Measurements from ENCODE around the gene JDP2. TPM values are rescaled to one million over a fixed set of nuclear protein-coding genes. Genes with fewer than 3 reads are reported as not detected.

JDP2 gene
- total RNA-seq, 1 experiment from 2014 or later = 23.3 TPM

DNA sequence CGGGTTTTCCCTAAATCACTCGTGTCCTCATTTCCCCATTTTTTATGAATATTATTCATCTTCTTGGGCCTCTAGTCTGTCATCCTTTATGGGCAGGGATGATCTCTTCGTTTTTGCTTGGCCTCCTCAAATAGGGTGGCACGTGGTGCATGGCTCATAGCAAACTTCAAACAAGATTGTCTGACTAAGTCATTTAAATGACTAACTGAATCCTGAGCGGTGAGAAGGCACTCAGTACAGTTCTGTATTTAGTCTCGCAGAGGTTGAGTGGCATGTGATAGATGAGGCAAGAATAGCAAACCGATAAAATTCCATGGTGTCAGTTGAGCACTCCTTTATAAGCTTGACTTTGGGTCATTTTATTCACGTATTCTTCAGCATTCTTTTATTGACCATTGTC, 5.7 kb upstream of the JDP2 start (continued):
- no peak for TF ChIP-seq JAZF1 (CRISPR knock-in tag; IDR thresholded peaks at IDR 0.05)
- no peak for TF ChIP-seq NR3C1 (CRISPR knock-in tag; conservative IDR thresholded peaks at IDR 0.05; ENCODE audit: low read depth)
- TF ChIP-seq KAT7 (CRISPR knock-in tag; IDR thresholded peaks at IDR 0.05; ENCODE audit: borderline replicate concordance) = no peak
- TF ChIP-seq, protein P1, sequence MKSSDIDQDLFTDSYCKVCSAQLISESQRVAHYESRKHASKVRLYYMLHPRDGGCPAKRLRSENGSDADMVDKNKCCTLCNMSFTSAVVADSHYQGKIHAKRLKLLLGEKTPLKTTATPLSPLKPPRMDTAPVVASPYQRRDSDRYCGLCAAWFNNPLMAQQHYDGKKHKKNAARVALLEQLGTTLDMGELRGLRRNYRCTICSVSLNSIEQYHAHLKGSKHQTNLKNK (CRISPR knock-in tag; IDR thresholded peaks at IDR 0.05) = no peak
- TF ChIP-seq, protein P2, sequence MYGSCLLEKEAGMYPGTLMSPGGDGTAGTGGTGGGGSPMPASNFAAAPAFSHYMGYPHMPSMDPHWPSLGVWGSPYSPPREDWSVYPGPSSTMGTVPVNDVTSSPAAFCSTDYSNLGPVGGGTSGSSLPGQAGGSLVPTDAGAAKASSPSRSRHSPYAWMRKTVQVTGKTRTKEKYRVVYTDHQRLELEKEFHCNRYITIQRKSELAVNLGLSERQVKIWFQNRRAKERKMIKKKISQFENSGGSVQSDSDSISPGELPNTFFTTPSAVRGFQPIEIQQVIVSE (CRISPR knock-in tag; IDR thresholded peaks at IDR 0.05; ENCODE audit: borderline replicate concordance) = no peak
- TF ChIP-seq NR1H2 (CRISPR knock-in tag; IDR thresholded peaks at IDR 0.05) = no peak
- no peak for TF ChIP-seq ZNF423 (CRISPR knock-in tag; IDR thresholded peaks at IDR 0.05)

DNA sequence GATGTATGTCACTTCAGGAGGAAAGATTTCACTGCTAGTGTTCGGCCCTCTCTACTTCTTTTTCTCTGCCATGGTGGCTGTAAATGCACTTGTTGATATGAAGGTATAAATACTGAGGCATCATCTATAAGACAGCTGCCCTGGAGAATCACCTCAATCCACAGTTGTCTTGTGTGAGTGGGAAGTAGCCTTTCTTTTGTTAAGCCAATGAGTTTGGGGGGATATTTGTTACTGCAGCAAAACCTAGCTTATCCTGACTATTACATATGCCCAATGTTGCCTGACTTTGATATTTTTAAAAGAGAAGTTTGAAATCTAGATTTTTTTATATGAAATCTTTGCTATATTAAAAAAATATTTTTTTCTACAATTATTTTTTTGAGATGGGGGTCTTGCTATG, 3.3 kb upstream of the JDP2 start:
- Mint-ChIP-seq H3K9me3 (peaks cover 7% of the 10 kb centered on the region), H3K36me3 (peaks cover 3% of the 10 kb centered on the region), H3K4me3 (no peak overlapping the region), H3K27me3 (ENCODE audit: low read depth) (peaks cover 29% of the 10 kb centered on the region), H3K4me1 (peaks cover 30% of the 10 kb centered on the region), H3K27ac (no peak overlapping the region)
- POLR2A ChIA-PET = no interaction called here
- TF ChIP-seq CBFB (CRISPR knock-in tag; IDR thresholded peaks at IDR 0.05; ENCODE audit: low read depth) = no peak
- TF ChIP-seq, protein P3, sequence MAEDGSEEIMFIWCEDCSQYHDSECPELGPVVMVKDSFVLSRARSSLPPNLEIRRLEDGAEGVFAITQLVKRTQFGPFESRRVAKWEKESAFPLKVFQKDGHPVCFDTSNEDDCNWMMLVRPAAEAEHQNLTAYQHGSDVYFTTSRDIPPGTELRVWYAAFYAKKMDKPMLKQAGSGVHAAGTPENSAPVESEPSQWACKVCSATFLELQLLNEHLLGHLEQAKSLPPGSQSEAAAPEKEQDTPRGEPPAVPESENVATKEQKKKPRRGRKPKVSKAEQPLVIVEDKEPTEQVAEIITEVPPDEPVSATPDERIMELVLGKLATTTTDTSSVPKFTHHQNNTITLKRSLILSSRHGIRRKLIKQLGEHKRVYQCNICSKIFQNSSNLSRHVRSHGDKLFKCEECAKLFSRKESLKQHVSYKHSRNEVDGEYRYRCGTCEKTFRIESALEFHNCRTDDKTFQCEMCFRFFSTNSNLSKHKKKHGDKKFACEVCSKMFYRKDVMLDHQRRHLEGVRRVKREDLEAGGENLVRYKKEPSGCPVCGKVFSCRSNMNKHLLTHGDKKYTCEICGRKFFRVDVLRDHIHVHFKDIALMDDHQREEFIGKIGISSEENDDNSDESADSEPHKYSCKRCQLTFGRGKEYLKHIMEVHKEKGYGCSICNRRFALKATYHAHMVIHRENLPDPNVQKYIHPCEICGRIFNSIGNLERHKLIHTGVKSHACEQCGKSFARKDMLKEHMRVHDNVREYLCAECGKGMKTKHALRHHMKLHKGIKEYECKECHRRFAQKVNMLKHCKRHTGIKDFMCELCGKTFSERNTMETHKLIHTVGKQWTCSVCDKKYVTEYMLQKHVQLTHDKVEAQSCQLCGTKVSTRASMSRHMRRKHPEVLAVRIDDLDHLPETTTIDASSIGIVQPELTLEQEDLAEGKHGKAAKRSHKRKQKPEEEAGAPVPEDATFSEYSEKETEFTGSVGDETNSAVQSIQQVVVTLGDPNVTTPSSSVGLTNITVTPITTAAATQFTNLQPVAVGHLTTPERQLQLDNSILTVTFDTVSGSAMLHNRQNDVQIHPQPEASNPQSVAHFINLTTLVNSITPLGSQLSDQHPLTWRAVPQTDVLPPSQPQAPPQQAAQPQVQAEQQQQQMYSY (CRISPR knock-in tag; IDR thresholded peaks at IDR 0.05) = no peak
- TF ChIP-seq, protein P4, sequence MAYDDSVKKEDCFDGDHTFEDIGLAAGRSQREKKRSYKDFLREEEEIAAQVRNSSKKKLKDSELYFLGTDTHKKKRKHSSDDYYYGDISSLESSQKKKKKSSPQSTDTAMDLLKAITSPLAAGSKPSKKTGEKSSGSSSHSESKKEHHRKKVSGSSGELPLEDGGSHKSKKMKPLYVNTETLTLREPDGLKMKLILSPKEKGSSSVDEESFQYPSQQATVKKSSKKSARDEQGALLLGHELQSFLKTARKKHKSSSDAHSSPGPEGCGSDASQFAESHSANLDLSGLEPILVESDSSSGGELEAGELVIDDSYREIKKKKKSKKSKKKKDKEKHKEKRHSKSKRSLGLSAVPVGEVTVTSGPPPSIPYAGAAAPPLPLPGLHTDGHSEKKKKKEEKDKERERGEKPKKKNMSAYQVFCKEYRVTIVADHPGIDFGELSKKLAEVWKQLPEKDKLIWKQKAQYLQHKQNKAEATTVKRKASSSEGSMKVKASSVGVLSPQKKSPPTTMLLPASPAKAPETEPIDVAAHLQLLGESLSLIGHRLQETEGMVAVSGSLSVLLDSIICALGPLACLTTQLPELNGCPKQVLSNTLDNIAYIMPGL (CRISPR knock-in tag; IDR thresholded peaks at IDR 0.05) = no peak
- no peak for TF ChIP-seq TP53 (CRISPR knock-in tag; IDR thresholded peaks at IDR 0.05)
- TF ChIP-seq ZNF396 (CRISPR knock-in tag; IDR thresholded peaks at IDR 0.05; ENCODE audit: borderline replicate concordance) = no peak
- no peak for TF ChIP-seq EMX1 (CRISPR knock-in tag; IDR thresholded peaks at IDR 0.05)
- no peak for TF ChIP-seq KAT7 (CRISPR knock-in tag; IDR thresholded peaks at IDR 0.05; ENCODE audit: borderline replicate concordance)
- TF ChIP-seq, protein P2 (CRISPR knock-in tag; IDR thresholded peaks at IDR 0.05; ENCODE audit: borderline replicate concordance) = no peak
- TF ChIP-seq ZNF121 (CRISPR knock-in tag; IDR thresholded peaks at IDR 0.05) = no peak
- no peak for DNase-seq (ENCODE audit: low spot score)
- CTCF ChIA-PET = interaction anchor here (1.4 to 1.5 kb wide), 2 partner anchors 55 to 136 kb away, joined by 4 read pairs; no protein-coding TSS in a partner anchor
- ATAC-seq = no peak

DNA sequence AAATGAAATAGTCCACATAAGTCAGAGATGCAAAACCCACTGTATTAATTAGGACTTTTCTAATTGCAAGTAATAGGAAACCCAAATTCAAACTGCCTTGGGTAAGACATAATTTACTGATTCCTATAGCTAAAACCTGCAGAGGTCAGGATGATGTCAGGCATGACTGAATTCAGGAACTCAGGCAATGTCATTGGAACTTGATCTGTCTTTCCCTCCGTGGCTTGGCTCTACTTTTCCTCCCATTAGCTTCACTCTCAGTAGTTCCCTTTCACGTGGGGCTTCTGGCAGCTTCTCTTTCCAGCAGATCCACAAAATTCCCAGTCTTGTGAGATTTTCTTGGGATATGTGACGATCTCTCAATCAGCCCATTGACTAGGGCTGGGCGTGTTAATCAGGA, 2.4 kb upstream of the JDP2 start:
- Mint-ChIP-seq H3K27ac (no peak overlapping the region), H3K4me3 (no peak overlapping the region)
- TF ChIP-seq JAZF1 (CRISPR knock-in tag; IDR thresholded peaks at IDR 0.05) (no peak), ELF4 (CRISPR knock-in tag; IDR thresholded peaks at IDR 0.05; ENCODE audit: low read depth) (no peak), GTF2I (CRISPR knock-in tag; conservative IDR thresholded peaks at IDR 0.05) (no peak), RELA (CRISPR knock-in tag; IDR thresholded peaks at IDR 0.05; ENCODE audit: borderline replicate concordance) (no peak), ZNF423 (CRISPR knock-in tag; IDR thresholded peaks at IDR 0.05) (no peak), NFATC4 (CRISPR knock-in tag; IDR thresholded peaks at IDR 0.05) (no peak), ZNF317 (CRISPR knock-in tag; IDR thresholded peaks at IDR 0.05; ENCODE audit: borderline replicate concordance, low read depth) (no peak), RORB (CRISPR knock-in tag; IDR thresholded peaks at IDR 0.05) (no peak), TEAD4 (CRISPR knock-in tag; IDR thresholded peaks at IDR 0.05) (no peak), NR2C2 (CRISPR knock-in tag; IDR thresholded peaks at IDR 0.05) (no peak)
- TF ChIP-seq, protein P1 (CRISPR knock-in tag; IDR thresholded peaks at IDR 0.05) = no peak
- TF ChIP-seq, protein P5, sequence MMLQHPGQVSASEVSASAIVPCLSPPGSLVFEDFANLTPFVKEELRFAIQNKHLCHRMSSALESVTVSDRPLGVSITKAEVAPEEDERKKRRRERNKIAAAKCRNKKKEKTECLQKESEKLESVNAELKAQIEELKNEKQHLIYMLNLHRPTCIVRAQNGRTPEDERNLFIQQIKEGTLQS (CRISPR knock-in tag; conservative IDR thresholded peaks at IDR 0.05) = no peak
- TF ChIP-seq, protein P6, sequence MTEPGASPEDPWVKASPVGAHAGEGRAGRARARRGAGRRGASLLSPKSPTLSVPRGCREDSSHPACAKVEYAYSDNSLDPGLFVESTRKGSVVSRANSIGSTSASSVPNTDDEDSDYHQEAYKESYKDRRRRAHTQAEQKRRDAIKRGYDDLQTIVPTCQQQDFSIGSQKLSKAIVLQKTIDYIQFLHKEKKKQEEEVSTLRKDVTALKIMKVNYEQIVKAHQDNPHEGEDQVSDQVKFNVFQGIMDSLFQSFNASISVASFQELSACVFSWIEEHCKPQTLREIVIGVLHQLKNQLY (CRISPR knock-in tag; IDR thresholded peaks at IDR 0.05) = no peak

More for the DNA sequence above, 2.4 kb upstream of the JDP2 start:
- CTCF ChIA-PET = interaction anchor here (0.7 to 1.5 kb wide), 3 partner anchors 29 to 135 kb away, joined by 3 to 4 read pairs (median 4); no protein-coding TSS in a partner anchor
- peaks cover 31% of the 10 kb centered on the region for H3K4me1 Mint-ChIP-seq
- H3K9me3 Mint-ChIP-seq = peaks cover 7% of the 10 kb centered on the region
- POLR2A ChIA-PET = no interaction called here
- no peak for ATAC-seq
- H3K27me3 Mint-ChIP-seq (ENCODE audit: low read depth) = peaks cover 29% of the 10 kb centered on the region
- peaks cover 3% of the 10 kb centered on the region for H3K36me3 Mint-ChIP-seq
- DNase-seq (ENCODE audit: low spot score) = no peak
